ENCODE measurements around the gene HSPBAP1.

Gene HSPBAP1

GRCh38 chr3:122697952-122698620 lies 95.5 kb downstream of the HSPBAP1 start:
- peak overlapping the region in 1 of 21 experiments; percentile 19 for H3K27ac ChIP-seq
- H3K4me3 ChIP-seq: no peak overlapping the region

GRCh38 chr3:122695927-122696561 lies 97.6 kb downstream of the HSPBAP1 start:
- no peak overlapping the region for H3K27ac ChIP-seq
- no peak overlapping the region for H3K4me3 ChIP-seq

- H3K27ac ChIP-seq: no peak overlapping the region
Observed at GRCh38 chr3:122694966-122695365, 98.7 kb downstream of the HSPBAP1 start.

GRCh38 chr3:122692674-122693073 lies 101.0 kb downstream of the HSPBAP1 start:
- H3K27ac ChIP-seq: no peak overlapping the region
- H3K4me3 ChIP-seq: no peak overlapping the region

More at GRCh38 chr3:122694966-122695365, 98.7 kb downstream of the HSPBAP1 start:
- H3K4me3 ChIP-seq: no peak overlapping the region

DNA sequence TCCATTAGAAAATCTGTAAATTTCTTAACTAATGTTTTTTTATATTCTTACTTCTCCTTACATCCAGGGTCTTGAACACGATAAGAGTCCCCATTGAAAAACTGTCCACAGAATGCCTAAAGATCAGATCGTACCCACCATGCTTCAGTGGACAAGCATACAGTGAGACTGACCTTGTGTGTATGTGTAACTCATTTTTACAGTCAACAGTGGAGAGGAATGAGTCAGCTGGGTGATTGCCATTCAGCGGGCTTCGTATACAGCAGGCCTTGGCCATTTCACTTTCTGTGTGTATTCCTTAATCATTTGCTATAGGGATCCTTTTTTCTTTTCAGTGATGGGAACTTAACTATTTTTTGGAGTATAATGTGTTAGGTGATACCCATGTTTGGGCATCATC lies 102.4 kb downstream of the HSPBAP1 start:
- Histone ChIP-seq H3K4me3 (no peak overlapping the region), H3K27ac (no peak overlapping the region)

DNA sequence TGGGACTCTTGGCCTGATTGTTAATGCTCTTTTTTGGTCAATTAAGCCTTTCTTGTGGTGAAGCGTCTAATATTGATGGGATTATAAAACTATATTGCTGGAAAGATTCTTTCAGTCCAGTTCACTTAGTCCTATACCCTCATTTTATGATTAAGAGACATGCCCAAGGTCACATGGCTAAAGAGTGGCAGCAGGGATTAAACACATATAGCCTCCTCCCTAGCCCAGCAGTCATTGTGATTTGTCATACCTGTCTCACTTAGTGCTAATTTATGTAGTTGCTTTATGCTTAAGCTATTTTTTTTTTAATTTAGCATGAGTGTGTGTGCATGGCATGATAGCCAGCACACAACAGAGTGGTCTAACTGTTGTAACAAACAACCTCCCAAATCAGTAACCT lies 103.5 kb downstream of the HSPBAP1 start:
- Histone ChIP-seq H3K27ac (no peak overlapping the region), H3K4me3 (no peak overlapping the region)
